ENCODE data around the gene CCP110.

CCP110 gene

DNA sequence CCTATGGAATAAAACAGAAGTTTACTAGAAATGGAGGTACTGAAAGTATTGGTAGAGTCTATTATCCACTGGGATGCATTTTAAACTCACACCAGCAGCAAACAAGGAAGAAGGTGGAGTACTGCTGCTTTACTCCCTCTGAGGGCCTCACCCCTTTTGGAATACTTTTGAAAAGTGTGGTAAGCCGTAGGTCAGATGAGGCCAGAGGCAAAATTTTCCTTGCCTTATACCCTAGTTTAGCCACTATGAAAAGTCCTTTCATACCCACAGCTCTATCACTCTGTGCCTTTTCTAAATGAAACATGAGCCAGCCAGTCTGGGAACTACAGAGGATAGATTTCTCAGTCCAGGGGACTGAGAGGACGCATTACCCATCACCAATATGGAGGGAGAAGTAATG is 15.9 kb upstream of the CCP110 start:
- TF ChIP-seq, protein P1, sequence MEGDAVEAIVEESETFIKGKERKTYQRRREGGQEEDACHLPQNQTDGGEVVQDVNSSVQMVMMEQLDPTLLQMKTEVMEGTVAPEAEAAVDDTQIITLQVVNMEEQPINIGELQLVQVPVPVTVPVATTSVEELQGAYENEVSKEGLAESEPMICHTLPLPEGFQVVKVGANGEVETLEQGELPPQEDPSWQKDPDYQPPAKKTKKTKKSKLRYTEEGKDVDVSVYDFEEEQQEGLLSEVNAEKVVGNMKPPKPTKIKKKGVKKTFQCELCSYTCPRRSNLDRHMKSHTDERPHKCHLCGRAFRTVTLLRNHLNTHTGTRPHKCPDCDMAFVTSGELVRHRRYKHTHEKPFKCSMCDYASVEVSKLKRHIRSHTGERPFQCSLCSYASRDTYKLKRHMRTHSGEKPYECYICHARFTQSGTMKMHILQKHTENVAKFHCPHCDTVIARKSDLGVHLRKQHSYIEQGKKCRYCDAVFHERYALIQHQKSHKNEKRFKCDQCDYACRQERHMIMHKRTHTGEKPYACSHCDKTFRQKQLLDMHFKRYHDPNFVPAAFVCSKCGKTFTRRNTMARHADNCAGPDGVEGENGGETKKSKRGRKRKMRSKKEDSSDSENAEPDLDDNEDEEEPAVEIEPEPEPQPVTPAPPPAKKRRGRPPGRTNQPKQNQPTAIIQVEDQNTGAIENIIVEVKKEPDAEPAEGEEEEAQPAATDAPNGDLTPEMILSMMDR (IDR thresholded peaks at IDR 0.05; ENCODE audit: control insufficient read depth, extremely low read depth, insufficient read depth), result no peak
- no peak for DNase-seq (ENCODE audit: low read depth)
- no peak overlapping the region for H3K4me3 ChIP-seq (ENCODE audit: low read depth, low read length)

DNA sequence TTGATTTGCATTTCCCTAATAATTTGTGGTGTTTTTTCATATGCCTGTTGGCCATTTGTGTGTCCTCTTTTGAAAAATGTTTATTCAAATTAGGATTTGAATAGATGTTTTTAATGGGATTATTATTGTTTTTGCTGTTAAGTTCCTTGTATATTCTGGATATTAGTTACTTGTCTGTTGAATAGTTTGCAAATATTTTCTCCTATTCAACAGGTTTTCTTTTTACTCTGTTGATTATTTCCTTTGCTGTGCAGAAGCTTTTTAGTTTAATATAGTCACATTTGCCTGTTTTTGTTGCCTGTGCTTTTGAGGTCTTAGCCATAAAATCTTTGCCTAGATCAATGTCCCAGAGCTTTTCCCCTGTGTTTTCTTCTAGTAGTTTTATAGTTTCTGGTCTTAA is 11.4 kb upstream of the CCP110 start:
- no peak overlapping the region for H3K4me3 ChIP-seq (ENCODE audit: low read depth, low read length)
- DNase-seq (ENCODE audit: low read depth), result no peak
- TF ChIP-seq, protein P1 (IDR thresholded peaks at IDR 0.05; ENCODE audit: control insufficient read depth, extremely low read depth, insufficient read depth), result no peak

DNA sequence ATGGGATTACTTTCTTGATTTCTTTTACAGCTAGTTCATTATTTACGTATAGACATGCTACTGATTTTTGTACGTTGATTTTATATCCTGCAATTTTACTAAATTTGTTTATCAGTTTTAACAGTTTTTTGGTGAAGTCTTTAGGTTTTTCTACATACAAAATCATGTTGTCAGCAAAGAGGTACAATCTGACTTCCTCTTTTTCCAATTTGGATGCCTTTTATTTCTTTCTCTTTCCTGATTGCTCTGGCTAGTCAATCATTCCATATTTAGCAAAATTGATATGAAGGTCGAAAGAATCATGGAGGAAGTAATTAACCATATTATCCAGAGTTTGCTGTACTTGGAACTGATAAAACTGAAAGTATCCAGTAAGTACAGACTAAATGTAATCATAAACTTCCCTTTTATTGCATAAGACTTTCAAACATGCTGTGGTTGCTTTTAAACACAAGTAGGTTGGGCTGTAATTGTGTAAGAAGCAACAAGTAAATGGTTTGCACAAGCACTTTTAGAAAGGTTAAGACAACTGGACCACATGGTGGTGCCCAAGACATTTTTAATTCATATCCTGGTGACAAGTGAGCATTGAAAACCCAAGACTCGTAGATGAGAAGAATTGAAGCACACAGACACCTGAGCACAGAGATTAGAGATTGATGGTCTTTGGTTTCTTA is 10.2 kb upstream of the CCP110 start:
- no peak for DNase-seq (ENCODE audit: low read depth)
- no peak overlapping the region for H3K4me3 ChIP-seq (ENCODE audit: low read depth, low read length)
- TF ChIP-seq, protein P1 (IDR thresholded peaks at IDR 0.05; ENCODE audit: control insufficient read depth, extremely low read depth, insufficient read depth), result no peak

DNA sequence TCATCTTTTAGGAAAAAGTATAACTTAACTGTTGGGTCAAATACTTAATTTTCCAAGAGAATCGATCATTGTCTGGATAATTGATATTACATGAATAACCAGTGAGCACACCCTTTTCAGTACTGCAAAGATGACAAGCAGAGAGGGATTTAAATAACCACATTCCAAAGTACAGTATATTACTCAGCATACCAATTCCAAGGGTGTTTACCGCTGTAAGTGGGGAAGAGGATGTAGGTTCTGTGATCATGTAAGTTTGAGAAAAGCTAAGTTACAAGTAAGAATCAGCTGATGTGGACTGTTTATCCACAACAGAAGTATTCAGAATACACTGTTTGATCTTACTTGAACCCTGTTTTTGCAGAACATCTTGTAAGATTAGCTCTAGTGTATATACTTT is 8.0 kb upstream of the CCP110 start:
- TF ChIP-seq, protein P1 (IDR thresholded peaks at IDR 0.05; ENCODE audit: control insufficient read depth, extremely low read depth, insufficient read depth), result no peak
- DNase-seq (ENCODE audit: low read depth), result no peak
- H3K4me3 ChIP-seq (ENCODE audit: low read depth, low read length), result no peak overlapping the region

DNA sequence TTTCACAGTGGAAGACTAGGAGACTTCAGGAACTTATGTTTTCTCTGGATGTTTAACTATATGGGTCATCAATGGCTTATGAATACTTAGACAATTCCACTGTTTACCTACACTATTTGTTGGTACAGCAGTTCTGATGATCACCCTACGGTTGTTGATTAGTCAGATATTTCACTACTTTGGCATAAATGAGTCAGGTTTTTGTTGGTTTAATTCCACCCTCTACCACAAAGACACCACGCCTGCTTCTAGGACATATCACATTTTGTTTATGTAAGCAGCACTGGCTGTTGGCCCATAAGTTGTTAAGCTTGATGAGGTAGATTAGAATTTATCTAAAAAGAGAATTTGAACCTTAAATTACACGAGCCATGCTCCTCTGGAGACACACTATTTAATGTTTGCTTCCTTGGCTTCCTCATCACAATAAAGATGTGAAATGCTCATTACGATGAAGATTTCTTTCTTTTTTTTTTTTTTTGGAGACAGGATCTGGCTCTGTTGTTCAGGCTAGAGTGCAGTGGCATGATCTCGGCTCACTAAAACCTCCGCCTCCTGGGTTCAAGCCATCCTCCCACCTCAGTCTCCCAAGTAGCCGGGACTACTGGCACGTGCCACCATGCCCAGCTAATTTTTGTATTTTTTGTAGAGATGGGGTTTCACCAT is 6.2 kb upstream of the CCP110 start:
- H3K4me3 ChIP-seq (ENCODE audit: low read depth, low read length), result no peak overlapping the region
- DNase-seq (ENCODE audit: low read depth), result no peak
- TF ChIP-seq, protein P1 (IDR thresholded peaks at IDR 0.05; ENCODE audit: control insufficient read depth, extremely low read depth, insufficient read depth), result no peak

DNA sequence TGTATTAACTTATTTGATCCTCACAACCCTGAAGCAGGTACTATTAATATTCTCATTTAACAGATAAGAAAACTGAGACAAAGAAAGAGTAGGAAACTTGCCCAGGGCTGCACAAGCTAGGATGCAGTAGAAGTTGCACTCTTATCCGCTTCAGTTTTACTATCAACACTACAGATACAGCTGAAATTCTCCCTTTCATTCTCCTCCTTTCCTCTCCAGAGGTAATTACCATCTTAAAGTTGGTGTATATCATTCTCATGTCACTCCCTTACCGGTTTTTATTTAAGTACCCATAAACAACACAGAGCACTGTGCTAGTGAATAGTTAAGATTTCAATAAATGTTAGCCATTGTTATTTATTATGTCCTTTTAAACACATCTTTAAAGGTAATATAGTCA is 5.4 kb upstream of the CCP110 start:
- no peak overlapping the region for H3K4me3 ChIP-seq (ENCODE audit: low read depth, low read length)
- no peak for DNase-seq (ENCODE audit: low read depth)
- TF ChIP-seq, protein P1 (IDR thresholded peaks at IDR 0.05; ENCODE audit: control insufficient read depth, extremely low read depth, insufficient read depth), result no peak
